Stomach (tissue), 9 donors: ENCODE measurements around the gene PSD2. TPM values are rescaled to one million over a fixed set of nuclear protein-coding genes. Genes with fewer than 3 reads are reported as not detected.
A peak's percentile ranks its signal among the peaks of the same experiment; 100 is the strongest.

Source experiments
- DNase-seq, 2 donors: peaks; one replicate each; pipeline versions ENCODE4 v3.0.0 to v3.0.0-alpha.2; 2013 to 2019
- H3K27ac ChIP-seq, 5 donors: fragments of 200-600 bp in 4 of 5; sonication (generic) in 4 of 5; one replicate each; pipeline ENCODE4 v1.5.1; 2013 to 2019; ENCODE audit warnings: mild to moderate bottlenecking in 1 of 5, moderate library complexity in 1 of 5
- H3K27me3 ChIP-seq, 3 donors: fragments of 200-600 bp; sonication (generic); one replicate each; pipeline ENCODE4 v1.5.1; 2017 to 2019; ENCODE audit warnings: mixed run types in 1 of 3
- H3K36me3 ChIP-seq, 4 donors: fragments of 200-600 bp; sonication (generic); 1 replicate in 3 of 4; 2 replicates in 1 of 4; pipeline ENCODE4 v1.5.1; 2016 to 2019
- H3K4me1 ChIP-seq, 4 donors: fragments of 200-600 bp; sonication (generic); one replicate each; pipeline ENCODE4 v1.5.1; 2016 to 2019
- H3K4me3 ChIP-seq, 4 donors: fragments of 200-600 bp; sonication (generic) in 3 of 4; one replicate each; pipeline ENCODE4 v1.5.1; 2016 to 2019; ENCODE audit warnings: mild to moderate bottlenecking in 1 of 4
- H3K9me3 ChIP-seq, 4 donors: fragments of 200-600 bp; sonication (generic); one replicate each; pipeline ENCODE4 v1.5.1; 2016 to 2019
- EP300 ChIP-seq: sonication (generic); formaldehyde crosslinking; IDR thresholded peaks from one replicate; pipeline ENCODE4 v1.6.1; 2017; ENCODE audit warnings: antibody characterized with exemption
- POLR2A ChIP-seq, 4 donors: fragments of 450-650 bp; IDR thresholded peaks; one replicate each; pipeline ENCODE4 v1.6.1; 2016; ENCODE audit warnings: antibody characterized with exemption in 4 of 4, control low read depth in 2 of 4, mild to moderate bottlenecking in 1 of 4, moderate library complexity in 1 of 4
- POLR2AphosphoS5 ChIP-seq, 3 donors: sonication (generic); formaldehyde crosslinking; IDR thresholded peaks; one replicate each; pipeline ENCODE4 v1.6.1; 2016; ENCODE audit warnings: antibody characterized with exemption in 3 of 3
- WGBS, 5 donors: extraction: QIAGEN DNeasy Blood & Tissue Kit in 3 of 5; methylation state at CpG; one replicate each; pipeline versions ENCODE4 v1.1.5 to v1.1.7; 2013 to 2018; 5-methylcytosine and 5-hydroxymethylcytosine counted together
- intact Hi-C: fragments of 100-400 bp; cut with DNase I; formaldehyde crosslinking; loops from one replicate; pipeline ENCODE4 v1.15.1; 2023; ENCODE audit warnings: low total_unique reads
- polyA plus RNA-seq, 3 donors: library from polyadenylated mRNA; stranded (reverse); fragments of 200-250 nt; gene quantifications; one replicate each; pipeline ENCODE4 v1.2.3, GENCODE V29; 2013
- total RNA-seq, 5 donors: library from RNA; depleted of rRNA; stranded (reverse); fragments of >200 nt; gene quantifications; one replicate each; pipeline versions ENCODE4 v1.1.0 to v1.2.3, GENCODE V29; 2014 to 2016
- TF ChIP-seq, protein P1 (sequence below), 7 experiments: fragments of 450-650 bp in 4 of 7; fragments of 200-600 bp in 3 of 7; sonication (generic) in 3 of 7; IDR thresholded peaks; one replicate each; pipeline ENCODE4 v1.5.1; 2016 to 2019; ENCODE audit warnings: antibody characterized with exemption in 7 of 7, control low read depth in 2 of 7, mild to moderate bottlenecking in 1 of 7
- donor health status: healthy with polysubstance abuse.
- donor health status: Bipolar disorder and iron deficiency.
- donor health status: healthy.

The PSD2 gene
- total and polyA plus RNA-seq, 8 donors: 0.05 to 0.73 TPM; not detected in 6

DNA sequence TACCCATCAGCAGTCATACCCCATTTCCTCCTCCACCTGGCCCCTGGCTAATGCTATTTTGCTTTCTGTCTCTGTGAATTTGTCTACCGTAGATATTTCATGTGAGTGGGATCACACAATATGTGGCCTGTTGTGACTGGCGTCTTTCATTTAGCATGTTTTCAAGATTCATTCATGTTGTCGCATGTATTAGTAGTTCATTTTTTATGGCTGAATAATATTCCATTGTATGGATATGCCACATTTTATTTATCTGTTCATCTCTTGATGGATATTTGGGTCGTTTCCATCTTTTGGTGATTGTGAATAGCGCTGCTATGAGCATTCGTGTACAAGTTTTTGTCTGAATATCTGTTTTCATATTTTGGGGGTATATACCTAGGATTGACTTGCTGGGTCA is 33.9 kb downstream of the PSD2 start:
- H3K9me3 ChIP-seq: no peaks in the 10 kb centered on the region
- TF ChIP-seq POLR2A (IDR thresholded peaks at IDR 0.05) (no peak), POLR2AphosphoS5 (IDR thresholded peaks at IDR 0.05) (no peak)
- TF ChIP-seq, protein P1, sequence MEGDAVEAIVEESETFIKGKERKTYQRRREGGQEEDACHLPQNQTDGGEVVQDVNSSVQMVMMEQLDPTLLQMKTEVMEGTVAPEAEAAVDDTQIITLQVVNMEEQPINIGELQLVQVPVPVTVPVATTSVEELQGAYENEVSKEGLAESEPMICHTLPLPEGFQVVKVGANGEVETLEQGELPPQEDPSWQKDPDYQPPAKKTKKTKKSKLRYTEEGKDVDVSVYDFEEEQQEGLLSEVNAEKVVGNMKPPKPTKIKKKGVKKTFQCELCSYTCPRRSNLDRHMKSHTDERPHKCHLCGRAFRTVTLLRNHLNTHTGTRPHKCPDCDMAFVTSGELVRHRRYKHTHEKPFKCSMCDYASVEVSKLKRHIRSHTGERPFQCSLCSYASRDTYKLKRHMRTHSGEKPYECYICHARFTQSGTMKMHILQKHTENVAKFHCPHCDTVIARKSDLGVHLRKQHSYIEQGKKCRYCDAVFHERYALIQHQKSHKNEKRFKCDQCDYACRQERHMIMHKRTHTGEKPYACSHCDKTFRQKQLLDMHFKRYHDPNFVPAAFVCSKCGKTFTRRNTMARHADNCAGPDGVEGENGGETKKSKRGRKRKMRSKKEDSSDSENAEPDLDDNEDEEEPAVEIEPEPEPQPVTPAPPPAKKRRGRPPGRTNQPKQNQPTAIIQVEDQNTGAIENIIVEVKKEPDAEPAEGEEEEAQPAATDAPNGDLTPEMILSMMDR (IDR thresholded peaks at IDR 0.05): no peak
- H3K27me3 ChIP-seq: peaks cover 0 to 7% (median 0%) of the 10 kb centered on the region in 3 donors
- no peaks in the 10 kb centered on the region for H3K36me3 ChIP-seq
- no peak for DNase-seq
- H3K4me3 ChIP-seq: no peak overlapping the region
- intact Hi-C loops: no loop called here
- H3K4me1 ChIP-seq: no peaks in the 10 kb centered on the region
- WGBS, 5 donors: 82 to 88% (median 86%) methylated on average over 6 of the region's 6 CpGs
- no peak overlapping the region for H3K27ac ChIP-seq

- Histone ChIP-seq H3K4me3 (no peak overlapping the region), H3K27me3 (peaks cover 0 to 27% (median 0%) of the 10 kb centered on the region in 3 donors), H3K36me3 (no peaks in the 10 kb centered on the region), H3K9me3 (no peaks in the 10 kb centered on the region), H3K4me1 (no peaks in the 10 kb centered on the region), H3K27ac (no peak overlapping the region)
- intact Hi-C loops: no loop called here
- TF ChIP-seq, protein P1 (IDR thresholded peaks at IDR 0.05): no peak
- TF ChIP-seq EP300: no peak
- no peak for DNase-seq
- 57 to 67% (median 66%) methylated on average over 3 of the region's 3 CpGs for WGBS, 5 donors
These were observed 36.0 kb downstream of the PSD2 start for GRCh38 chr5:139831624-139832023.

DNA sequence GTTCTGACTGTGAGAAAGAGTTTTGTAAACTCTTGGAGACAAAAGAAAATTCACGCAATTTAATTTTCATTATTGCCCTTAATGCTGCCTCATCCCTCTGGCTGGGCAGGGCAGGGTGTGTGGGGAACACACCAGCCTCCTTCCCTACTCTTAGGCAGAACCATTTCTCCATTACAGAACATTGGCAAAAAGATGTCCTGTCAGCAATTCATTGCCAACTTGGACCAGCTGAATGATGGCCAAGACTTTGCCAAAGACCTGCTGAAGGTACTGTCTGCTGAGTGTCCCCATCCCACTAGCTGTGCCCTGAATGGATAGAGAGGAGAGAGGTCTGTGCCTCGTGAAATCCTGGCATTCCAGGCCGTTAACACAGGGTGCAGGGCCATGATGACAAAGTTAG is 37.9 kb downstream of the PSD2 start:
- WGBS, 5 donors: 28 to 72% (median 48%) methylated on average over 3 of the region's 3 CpGs
- no peak for DNase-seq
- Histone ChIP-seq H3K9me3 (no peaks in the 10 kb centered on the region), H3K36me3 (no peaks in the 10 kb centered on the region), H3K27me3 (peaks cover 0 to 39% (median 0%) of the 10 kb centered on the region in 3 donors), H3K27ac (no peak overlapping the region), H3K4me1 (no peaks in the 10 kb centered on the region), H3K4me3 (no peak overlapping the region)
- no peak for TF ChIP-seq POLR2A (IDR thresholded peaks at IDR 0.05)
- no peak for TF ChIP-seq EP300
- TF ChIP-seq, protein P1 (IDR thresholded peaks at IDR 0.05): no peak
- TF ChIP-seq POLR2AphosphoS5 (IDR thresholded peaks at IDR 0.05): no peak
- intact Hi-C loops: no loop called here

GRCh38 chr5:139835656-139836055 is 40.0 kb downstream of the PSD2 start:
- peak in 1 of 2 donors; percentile 11 for DNase-seq
- no peak overlapping the region for H3K27ac ChIP-seq
- no peaks in the 10 kb centered on the region for H3K9me3 ChIP-seq
- no peaks in the 10 kb centered on the region for H3K4me1 ChIP-seq
- H3K36me3 ChIP-seq: no peaks in the 10 kb centered on the region
- TF ChIP-seq POLR2AphosphoS5 (IDR thresholded peaks at IDR 0.05): no peak
- TF ChIP-seq, protein P1 (IDR thresholded peaks at IDR 0.05): no peak
- TF ChIP-seq EP300: no peak
- no peak for TF ChIP-seq POLR2A (IDR thresholded peaks at IDR 0.05)
- peaks cover 0 to 41% (median 0%) of the 10 kb centered on the region in 3 donors for H3K27me3 ChIP-seq
- intact Hi-C loops: no loop called here
- 33 to 57% (median 42%) methylated on average over 3 of the region's 3 CpGs for WGBS, 5 donors
- H3K4me3 ChIP-seq: no peak overlapping the region
